Stimulated activated CD4-positive, alpha-beta T cell treated with anti-CD3 and anti-CD28 coated beads, Interleukin-2, amount 100 ng/mL, for 4 hours (primary cell): ENCODE data around the gene PARD3.

Experiments
- DNase-seq: peaks from one replicate; pipeline ENCODE4 v3.0.0-alpha.2; 2020; ENCODE audit warnings: low read depth

PARD3 gene

GRCh38 chr10:34250722-34251121 is 564.4 kb downstream of the PARD3 start:
- DNase-seq: no peak

- DNase-seq: no peak
These were observed 565.5 kb downstream of the PARD3 start for GRCh38 chr10:34249634-34250033.

DNA sequence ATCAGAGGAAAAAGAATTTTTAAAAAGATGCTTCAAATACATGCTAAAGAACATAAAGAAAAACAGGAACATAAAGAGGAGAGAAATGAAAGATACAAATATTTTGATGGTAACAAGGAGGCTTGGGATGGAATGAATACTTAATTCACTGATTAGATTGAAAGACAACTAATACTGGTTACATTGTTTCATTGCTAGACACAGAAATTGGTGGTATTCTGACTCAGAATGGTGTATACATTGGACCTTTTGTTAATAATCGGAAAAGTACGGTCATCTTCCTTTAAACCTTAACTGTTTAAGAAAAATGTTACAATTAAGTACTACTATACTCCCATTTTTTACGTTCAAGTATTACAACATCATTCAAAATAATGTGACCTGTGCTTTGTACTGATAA is 567.5 kb downstream of the PARD3 start:
- no peak for DNase-seq

- DNase-seq: no peak
These were observed 570.2 kb downstream of the PARD3 start for GRCh38 chr10:34244756-34245484.

DNA sequence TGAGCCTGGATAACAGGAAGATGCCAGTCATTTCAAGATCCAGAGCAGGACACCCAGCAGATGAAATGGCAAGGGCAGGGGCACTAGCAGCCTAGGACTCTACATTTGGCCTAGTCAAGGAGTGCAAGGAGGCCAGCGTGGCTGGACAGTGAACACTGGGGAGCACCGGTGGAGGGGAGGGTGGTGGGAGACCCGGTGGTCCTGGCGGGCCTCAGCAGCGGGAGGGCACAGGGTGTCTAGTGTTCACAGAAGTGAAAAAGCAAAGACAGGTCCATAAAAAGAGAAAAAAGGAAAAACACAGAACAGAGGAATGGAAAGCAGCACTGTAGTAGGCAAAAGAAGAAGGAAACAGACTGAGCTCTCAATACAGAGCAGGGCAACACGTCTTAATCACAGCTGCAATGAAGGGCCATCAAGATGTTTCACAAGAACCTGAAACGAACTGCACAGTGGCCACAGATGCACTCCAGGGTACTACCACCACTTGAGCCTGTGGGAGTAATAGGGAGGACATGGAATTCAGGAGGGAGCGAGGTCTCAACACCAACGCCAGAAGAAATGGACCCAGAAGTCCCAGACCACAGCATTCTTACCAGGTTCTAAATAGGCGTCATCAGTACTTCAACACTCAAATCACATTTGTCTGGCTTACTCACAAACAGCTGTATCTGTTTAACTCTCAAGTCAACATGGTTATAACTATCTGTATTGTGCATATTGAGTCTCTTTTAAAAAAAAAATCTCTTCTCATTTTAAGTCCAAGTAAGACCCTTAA is 573.7 kb downstream of the PARD3 start:
- DNase-seq: no peak

- no peak for DNase-seq
These were observed 575.1 kb downstream of the PARD3 start for GRCh38 chr10:34240039-34240438.

DNA sequence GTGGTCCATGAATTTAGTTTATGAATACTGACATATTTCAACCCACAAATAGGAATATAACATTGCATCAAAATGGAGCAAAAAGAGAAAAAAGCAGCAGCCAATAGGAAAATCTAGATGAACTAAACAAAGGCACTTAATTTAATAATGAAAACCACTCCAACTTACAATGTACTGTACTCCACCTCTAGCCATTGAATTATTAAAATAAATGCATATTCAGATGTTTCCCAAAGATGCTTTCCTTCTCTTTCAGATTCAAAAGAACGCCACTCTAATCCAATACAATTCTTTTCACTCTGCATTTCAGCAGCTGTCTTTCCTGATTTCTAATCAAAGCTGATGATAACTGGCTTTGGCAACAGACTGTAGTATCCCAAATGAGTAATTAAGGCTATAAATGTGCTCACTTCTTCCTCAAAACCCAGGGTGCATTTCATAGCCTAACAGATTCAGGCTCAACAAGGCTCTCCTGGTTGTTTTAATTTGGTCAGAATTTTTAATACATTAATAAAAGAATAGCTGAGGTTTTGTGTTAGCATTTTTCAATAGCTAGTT is 577.1 kb downstream of the PARD3 start:
- DNase-seq: no peak

GRCh38 chr10:34236931-34237330 is 578.2 kb downstream of the PARD3 start:
- no peak for DNase-seq

DNA sequence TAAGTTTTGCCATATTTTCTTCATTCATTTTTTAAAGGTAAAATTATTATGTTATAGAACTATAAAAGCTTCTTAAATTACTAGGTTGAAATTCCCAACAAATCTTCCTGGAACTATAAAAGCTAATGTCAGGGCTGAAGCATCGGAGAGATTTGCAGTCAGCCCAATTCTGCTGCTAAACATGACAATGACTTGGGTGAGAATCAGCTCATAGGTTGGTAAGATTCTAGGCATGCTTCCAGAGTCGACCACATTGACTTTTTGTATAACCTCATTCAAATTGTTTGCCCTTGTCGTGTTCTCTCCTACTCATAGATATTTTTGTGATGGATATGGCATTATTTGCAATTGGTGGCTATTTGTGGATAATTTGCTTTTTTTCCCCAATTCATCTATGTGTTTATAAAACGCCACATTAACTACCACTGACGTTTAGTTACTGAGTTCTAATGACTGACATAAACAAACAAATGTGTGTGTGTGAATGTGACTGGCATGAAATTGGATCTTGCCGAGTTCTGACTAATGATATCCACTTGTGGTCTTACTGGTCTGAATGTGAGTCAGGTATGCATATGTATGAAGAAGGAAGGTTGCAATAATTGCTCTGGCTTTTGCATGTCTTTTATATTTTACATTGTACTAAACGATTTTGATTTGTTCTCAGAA is 579.8 kb downstream of the PARD3 start:
- DNase-seq: no peak

- DNase-seq: no peak
These were observed 582.6 kb downstream of the PARD3 start for GRCh38 chr10:34232481-34232880.

DNA sequence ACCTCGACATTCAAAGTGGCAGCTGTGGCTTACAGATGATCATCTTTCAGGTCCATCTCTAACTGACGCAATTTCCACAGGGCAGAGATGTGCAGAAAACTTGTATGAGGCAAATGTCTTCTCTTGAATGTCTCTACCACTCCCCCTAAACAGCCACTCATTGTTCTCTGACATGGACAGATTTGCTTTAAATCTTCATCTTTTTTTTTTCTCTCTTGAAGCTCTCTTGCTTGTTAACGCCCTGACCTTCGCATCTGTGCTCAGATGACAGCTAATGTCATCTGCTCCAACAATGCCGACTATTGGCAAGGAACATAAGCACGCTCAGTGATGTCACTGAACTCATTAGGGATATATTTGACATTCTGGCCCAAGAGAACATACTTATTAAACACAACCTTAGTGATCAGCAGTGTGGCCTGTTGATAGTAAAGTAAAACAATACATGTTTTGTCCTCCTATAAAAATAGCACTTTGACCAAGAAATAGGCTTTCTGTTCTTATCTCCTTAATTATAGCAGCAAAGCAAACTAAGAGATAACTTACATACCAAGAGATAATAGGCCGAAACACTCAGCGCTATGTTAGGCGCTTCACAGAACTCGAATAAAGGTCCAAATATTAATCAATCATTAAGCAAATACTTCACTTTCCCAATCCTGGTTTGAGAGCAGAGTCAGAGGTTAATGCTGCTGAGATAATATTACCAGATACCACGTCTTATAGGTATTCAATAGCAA is 583.5 kb downstream of the PARD3 start:
- DNase-seq: no peak

GRCh38 chr10:34229917-34230316 is 585.2 kb downstream of the PARD3 start:
- no peak for DNase-seq

DNA sequence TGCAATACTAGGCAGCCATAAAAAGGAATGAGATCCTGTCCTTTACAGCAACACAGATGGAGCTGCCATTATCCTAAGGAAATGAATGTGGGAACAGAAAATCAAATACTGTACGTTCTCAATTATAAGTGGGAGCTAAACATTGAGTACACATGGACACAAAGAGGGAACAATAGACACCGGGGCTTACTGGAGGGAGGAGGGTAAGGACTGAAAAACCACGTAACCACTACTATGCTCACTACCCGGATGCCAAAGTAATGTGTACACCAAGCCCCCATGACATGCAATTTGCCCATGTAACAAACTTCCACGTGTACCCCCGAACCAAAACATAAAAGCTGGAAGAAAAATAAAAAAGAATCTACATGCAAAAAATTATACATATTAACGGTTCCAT is 587.0 kb downstream of the PARD3 start:
- DNase-seq: no peak

- no peak for DNase-seq
These were observed 590.5 kb downstream of the PARD3 start for GRCh38 chr10:34224639-34225038.

DNA sequence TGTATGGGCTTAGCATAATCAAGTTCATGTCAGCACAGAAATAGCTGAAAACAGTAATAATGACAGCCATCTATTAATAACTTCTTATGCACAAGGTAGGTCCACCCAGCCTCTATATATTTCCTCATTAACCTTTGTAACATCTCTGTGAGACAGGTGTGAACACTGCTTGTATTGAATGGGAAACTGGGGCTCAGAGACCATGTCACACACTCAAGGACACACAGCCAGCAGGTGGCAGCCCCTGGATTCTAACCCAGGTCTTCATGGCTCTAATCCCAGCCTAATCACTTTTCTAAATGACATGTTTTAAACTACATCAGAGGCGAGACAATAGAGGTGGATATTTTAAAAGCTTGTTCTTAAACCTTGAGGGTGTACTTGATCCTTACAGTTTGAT is 591.4 kb downstream of the PARD3 start:
- DNase-seq: no peak

- DNase-seq: no peak
These were observed 592.7 kb downstream of the PARD3 start for GRCh38 chr10:34222359-34222758.

- no peak for DNase-seq
These were observed 595.1 kb downstream of the PARD3 start for GRCh38 chr10:34219753-34220548.

- no peak for DNase-seq
These were observed 597.6 kb downstream of the PARD3 start for GRCh38 chr10:34217524-34217923.

GRCh38 chr10:34216348-34216945 is 598.6 kb downstream of the PARD3 start:
- DNase-seq: no peak

DNA sequence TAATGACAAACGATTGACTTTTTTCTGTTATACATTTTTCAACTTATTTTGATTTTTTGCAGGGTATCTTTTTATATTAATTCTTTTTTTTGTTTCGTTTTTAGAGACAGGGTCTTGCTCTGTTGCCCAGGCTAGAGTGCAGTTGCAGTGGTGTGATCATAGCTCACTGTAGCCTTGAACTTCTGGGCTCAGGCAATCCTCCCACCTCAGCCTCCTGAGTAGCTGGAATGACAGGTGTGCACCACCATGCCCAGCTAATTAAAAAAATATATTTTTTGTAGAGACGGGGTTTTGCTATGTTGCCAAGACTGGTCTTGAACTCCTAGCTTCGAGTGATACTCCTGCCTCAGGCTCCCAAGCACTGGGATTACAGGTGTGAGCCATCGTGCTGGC is 601.3 kb downstream of the PARD3 start:
- no peak for DNase-seq
